Neuronal stem cell (in vitro differentiated cells): ENCODE data around the gene RPL18.
"Not testable (repeated sequence)": the region's sequence is repeated elsewhere in the genome, so short reads cannot be mapped to it uniquely, and the experiment has no call there.

Experiments
- DNase-seq: peaks from one replicate; pipeline ENCODE4 v3.0.0-alpha.2; 2013; ENCODE audit warnings: low spot score
- H2AFZ ChIP-seq: one replicate; pipeline ENCODE4 v1.6.1; 2013; ENCODE audit warnings: mild to moderate bottlenecking, low read length, inconsistent platforms
- H2AK5ac ChIP-seq: 2 replicates; pipeline ENCODE4 v1.6.1; 2013; ENCODE audit warnings: low read depth, mild to moderate bottlenecking, inconsistent platforms, low read length, moderate library complexity, mixed read lengths
- H2BK120ac ChIP-seq: 2 replicates; pipeline ENCODE4 v1.6.1; 2013; ENCODE audit warnings: low read depth, mild to moderate bottlenecking, inconsistent platforms, low read length, moderate library complexity, mixed read lengths
- H2BK12ac ChIP-seq: one replicate; pipeline ENCODE4 v1.6.1; 2013; ENCODE audit warnings: low read length, inconsistent platforms
- H2BK15ac ChIP-seq: 2 replicates; pipeline ENCODE4 v1.6.1; 2013; ENCODE audit warnings: mild to moderate bottlenecking, low read length, inconsistent platforms, mixed read lengths
- H2BK5ac ChIP-seq: one replicate; pipeline ENCODE4 v1.6.1; 2013; ENCODE audit warnings: inconsistent platforms, mild to moderate bottlenecking, low read length, moderate library complexity
- H3K14ac ChIP-seq: one replicate; pipeline ENCODE4 v1.6.1; 2013; ENCODE audit warnings: low read length, inconsistent platforms
- H3K18ac ChIP-seq: 2 replicates; pipeline ENCODE4 v1.6.1; 2013; ENCODE audit warnings: low read length, inconsistent platforms
- H3K23ac ChIP-seq: 2 replicates; pipeline ENCODE4 v1.6.1; 2013; ENCODE audit warnings: low read depth, mild to moderate bottlenecking, mixed read lengths, low read length, inconsistent platforms; ENCODE audit not compliant: poor library complexity
- H3K27ac ChIP-seq: replicated peaks from 3 replicates; pipeline ENCODE4 v1.5.1; 2013; ENCODE audit warnings: low read length, inconsistent platforms
- H3K27me3 ChIP-seq, 3 experiments: 2 replicates each; pipeline ENCODE4 v1.6.1; 2013; ENCODE audit warnings: low read length in 3 of 3, mild to moderate bottlenecking in 2 of 3, inconsistent platforms in 1 of 3, low read depth in 1 of 3, mixed read lengths in 1 of 3, moderate library complexity in 1 of 3; ENCODE audit not compliant: control insufficient read depth in 3 of 3, insufficient read depth in 3 of 3
- H3K36me3 ChIP-seq, 2 donors: replicated peaks in 1 of 2; 2 replicates each; pipeline ENCODE4 v1.6.1; 2013; ENCODE audit warnings: low read length in 2 of 2; ENCODE audit not compliant: control insufficient read depth in 2 of 2, insufficient read depth in 2 of 2
- H3K4ac ChIP-seq: 2 replicates; pipeline ENCODE4 v1.6.1; 2013; ENCODE audit warnings: inconsistent platforms, mild to moderate bottlenecking, low read length, moderate library complexity
- H3K4me1 ChIP-seq, 2 donors: 1 replicate in 1 of 2; 2 replicates in 1 of 2; pipeline ENCODE4 v1.6.1; 2013; ENCODE audit warnings: low read length in 2 of 2, low read depth in 1 of 2; ENCODE audit not compliant: control insufficient read depth in 2 of 2, insufficient read depth in 1 of 2
- H3K4me2 ChIP-seq: one replicate; pipeline ENCODE4 v1.6.1; 2013; ENCODE audit warnings: mild to moderate bottlenecking, low read length, inconsistent platforms; ENCODE audit not compliant: insufficient read depth, poor library complexity, severe bottlenecking
- H3K4me3 ChIP-seq, 2 donors: 2 replicates each; pipeline ENCODE4 v1.5.1; 2013; ENCODE audit warnings: low read length in 2 of 2, mild to moderate bottlenecking in 2 of 2, inconsistent platforms in 1 of 2, moderate library complexity in 1 of 2
- H3K79me1 ChIP-seq: one replicate; pipeline ENCODE4 v1.6.1; 2013; ENCODE audit warnings: low read depth, mild to moderate bottlenecking, inconsistent platforms, low read length, moderate library complexity
- H3K9ac ChIP-seq: one replicate; pipeline ENCODE4 v1.6.1; 2013; ENCODE audit warnings: mild to moderate bottlenecking, low read depth, low read length, inconsistent platforms; ENCODE audit not compliant: poor library complexity
- H3K9me3 ChIP-seq, 2 donors: replicated peaks in 1 of 2; 2 replicates each; pipeline versions ENCODE3 to v1.6.1; 2013; ENCODE audit warnings: low read length in 2 of 2, mild to moderate bottlenecking in 2 of 2, inconsistent platforms in 1 of 2, low read depth in 1 of 2, mixed read lengths in 1 of 2, moderate library complexity in 1 of 2; ENCODE audit not compliant: control insufficient read depth in 2 of 2, insufficient read depth in 1 of 2
- H4K8ac ChIP-seq: one replicate; pipeline ENCODE4 v1.6.1; 2013; ENCODE audit warnings: low read depth, mild to moderate bottlenecking, inconsistent platforms, low read length, moderate library complexity
- H4K91ac ChIP-seq: one replicate; pipeline ENCODE4 v1.6.1; 2013; ENCODE audit warnings: low read length, low read depth, mild to moderate bottlenecking, inconsistent platforms; ENCODE audit not compliant: poor library complexity
- WGBS, 2 donors: extraction: QIAGEN DNeasy Blood & Tissue Kit; methylation state at CpG; one replicate each; pipeline ENCODE4 v1.1.7; 2013; ENCODE audit warnings: missing lambda C conversion rate in 2 of 2, mixed read lengths in 1 of 2; ENCODE audit not compliant: insufficient read length in 2 of 2, insufficient replicate concordance in 1 of 2; ENCODE audit errors: extremely low coverage in 2 of 2; 5-methylcytosine and 5-hydroxymethylcytosine counted together

The RPL18 gene

GRCh38 chr19:48633148-48634035 lies 14.4 kb upstream of the RPL18 start:
- Histone ChIP-seq H3K27me3 (peaks cover 0 to 4% (median 0%) of the 10 kb centered on the region in 3 experiments), H3K79me1 (no peaks in the 10 kb centered on the region), H3K4me2 (no peak overlapping the region), H2AFZ (no peak overlapping the region), H3K36me3 (peaks cover 7 to 25% of the 10 kb centered on the region in 2 donors), H3K9me3 (no peaks in the 10 kb centered on the region), H2BK120ac (no peak overlapping the region), H3K27ac (no peak overlapping the region), H3K4me3 (no peak overlapping the region), H3K23ac (no peak overlapping the region), H3K14ac (no peak overlapping the region), H2BK12ac (no peak overlapping the region), H3K4me1 (peaks cover 29 to 42% of the 10 kb centered on the region in 2 donors), H4K8ac (peak overlapping the region; percentile 19), H4K91ac (no peak overlapping the region), H2BK15ac (no peak overlapping the region), H2BK5ac (no peak overlapping the region), H2AK5ac (peak overlapping the region; percentile 61), H3K18ac (no peak overlapping the region), H3K4ac (no peak overlapping the region), H3K9ac (no peak overlapping the region)
- no CpG with 5 or more reads among the region's 22 CpGs for WGBS, 2 donors
- DNase-seq, result no peak

GRCh38 chr19:48632692-48633147 lies 13.7 kb upstream of the RPL18 start:
- H4K91ac ChIP-seq, result no peak overlapping the region
- H3K4me1 ChIP-seq, result peaks cover 28 to 41% of the 10 kb centered on the region in 2 donors
- no peaks in the 10 kb centered on the region for H3K79me1 ChIP-seq
- no peak overlapping the region for H4K8ac ChIP-seq
- H2BK5ac ChIP-seq, result no peak overlapping the region
- H3K9ac ChIP-seq, result no peak overlapping the region
- no peaks in the 10 kb centered on the region for H3K9me3 ChIP-seq
- no peak overlapping the region for H3K4me2 ChIP-seq
- H3K14ac ChIP-seq, result no peak overlapping the region
- H3K27me3 ChIP-seq, result peaks cover 0 to 4% (median 0%) of the 10 kb centered on the region in 3 experiments
- H3K23ac ChIP-seq, result no peak overlapping the region
- H3K4ac ChIP-seq, result no peak overlapping the region
- H2BK12ac ChIP-seq, result no peak overlapping the region
- no peak overlapping the region for H2BK15ac ChIP-seq
- no peak overlapping the region for H2BK120ac ChIP-seq
- DNase-seq, result no peak
- no peak overlapping the region for H3K18ac ChIP-seq
- H2AFZ ChIP-seq, result no peak overlapping the region
- peaks cover 7 to 31% of the 10 kb centered on the region in 2 donors for H3K36me3 ChIP-seq
- H3K4me3 ChIP-seq, result no peak overlapping the region
- H3K27ac ChIP-seq, result no peak overlapping the region
- H2AK5ac ChIP-seq, result peak overlapping the region; percentile 61

DNA sequence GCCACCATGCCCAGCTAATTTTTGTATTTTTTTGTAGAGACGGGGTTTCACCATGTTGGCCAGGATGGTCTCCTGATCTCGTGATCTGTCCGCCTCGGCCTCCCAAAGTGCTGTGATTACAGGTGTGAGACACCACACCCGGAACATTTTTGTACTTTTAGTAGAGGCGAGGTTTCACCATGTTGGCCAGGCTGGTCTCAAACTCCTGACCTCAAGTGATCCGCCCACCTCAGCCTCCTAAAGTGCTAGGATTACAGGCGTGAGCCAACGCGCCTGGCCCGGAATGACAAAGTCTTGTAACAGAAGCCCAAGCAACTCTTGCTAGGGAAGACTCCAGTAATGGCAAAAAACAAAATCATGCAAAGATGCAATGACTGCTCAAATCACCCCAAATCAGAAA lies 13.3 kb upstream of the RPL18 start:
- Histone ChIP-seq H3K4me1 (peaks cover 28 to 41% of the 10 kb centered on the region in 2 donors), H3K36me3 (peaks cover 7 to 32% of the 10 kb centered on the region in 2 donors)
- not testable (repeated sequence) for H3K23ac ChIP-seq, H3K4me2 ChIP-seq, H3K27me3 ChIP-seq, H2BK15ac ChIP-seq, DNase-seq, H2BK120ac ChIP-seq, H3K79me1 ChIP-seq, H2AK5ac ChIP-seq, H3K14ac ChIP-seq, H2BK5ac ChIP-seq, H4K91ac ChIP-seq, H3K4me3 ChIP-seq, H3K4ac ChIP-seq, H2AFZ ChIP-seq, H3K18ac ChIP-seq, H3K9me3 ChIP-seq, H3K9ac ChIP-seq, H2BK12ac ChIP-seq, H4K8ac ChIP-seq, H3K27ac ChIP-seq
- WGBS, 2 donors, result no CpG with 5 or more reads among the region's 11 CpGs

GRCh38 chr19:48631225-48631624 lies 12.2 kb upstream of the RPL18 start:
- H3K4me1 ChIP-seq, result peaks cover 28 to 33% of the 10 kb centered on the region in 2 donors
- no peak overlapping the region for H2BK12ac ChIP-seq
- H3K4me3 ChIP-seq, result no peak overlapping the region
- H4K8ac ChIP-seq, result no peak overlapping the region
- peak overlapping the region; percentile 67 for H3K27ac ChIP-seq
- WGBS, 2 donors, result no CpG with 5 or more reads among the region's 3 CpGs
- no peak overlapping the region for H4K91ac ChIP-seq
- peak overlapping the region; percentile 13 for H3K23ac ChIP-seq
- H3K79me1 ChIP-seq, result no peaks in the 10 kb centered on the region
- DNase-seq, result no peak
- H3K36me3 ChIP-seq, result peaks cover 8 to 37% of the 10 kb centered on the region in 2 donors
- H3K27me3 ChIP-seq, result peaks cover 0 to 4% (median 0%) of the 10 kb centered on the region in 3 experiments
- H2BK15ac ChIP-seq, result no peak overlapping the region
- no peak overlapping the region for H2BK120ac ChIP-seq
- no peak overlapping the region for H3K4ac ChIP-seq
- H2AK5ac ChIP-seq, result peak overlapping the region; percentile 88
- peak overlapping the region; percentile 5 for H3K18ac ChIP-seq
- H3K9ac ChIP-seq, result peak overlapping the region; percentile 83
- no peaks in the 10 kb centered on the region for H3K9me3 ChIP-seq
- H3K14ac ChIP-seq, result no peak overlapping the region
- H2AFZ ChIP-seq, result no peak overlapping the region
- peak overlapping the region; percentile 93 for H2BK5ac ChIP-seq
- H3K4me2 ChIP-seq, result peak overlapping the region; percentile 69
